Brain microvascular endothelial cell (primary cell): ENCODE results near the gene PDE4D.

Source experiments
- DNase-seq: peaks from one replicate; pipeline ENCODE4 v3.0.0-alpha.2; 2020
- H3K27ac ChIP-seq: fragments of 250-450 bp; sonication (Bioruptor Pico); 2 replicates; pipeline ENCODE4 v1.5.1; 2020; ENCODE audit warnings: mild to moderate bottlenecking, moderate library complexity
- H3K27me3 ChIP-seq: fragments of 250-450 bp; sonication (Bioruptor Pico); replicated peaks from 2 replicates; pipeline ENCODE4 v1.5.1; 2020; ENCODE audit warnings: mild to moderate bottlenecking
- H3K36me3 ChIP-seq: fragments of 250-450 bp; sonication (Bioruptor Pico); replicated peaks from 2 replicates; pipeline ENCODE4 v1.5.1; 2020; ENCODE audit warnings: mild to moderate bottlenecking
- H3K4me3 ChIP-seq: 2 replicates; pipeline ENCODE4 v1.5.1; 2011; ENCODE audit warnings: low read depth, mild to moderate bottlenecking, control low read depth, low read length, moderate library complexity
- CTCF ChIP-seq: IDR thresholded peaks from 2 replicates; pipeline ENCODE4 v1.5.1; 2011; ENCODE audit warnings: low read depth, mild to moderate bottlenecking, moderate library complexity, low read length, control low read depth, inconsistent platforms; ENCODE audit errors: missing control alignments
- in situ Hi-C: cut with HindIII; loops from 2 replicates; pipeline ENCODE4 v1.10.0; 2017; ENCODE audit warnings: low sequenced_read_pairs, low pct_ligation_motif_present

PDE4D gene

GRCh38 chr5:59245198-59245597 is 648.3 kb downstream of the PDE4D start:
- Histone ChIP-seq H3K36me3 (no peaks in the 10 kb centered on the region), H3K27ac (no peak overlapping the region), H3K27me3 (no peaks in the 10 kb centered on the region), H3K4me3 (no peak overlapping the region)
- no peak for DNase-seq
- no peak for TF ChIP-seq CTCF
- in situ Hi-C loops: no loop called here

GRCh38 chr5:59241552-59241951 is 652.0 kb downstream of the PDE4D start:
- no peak for TF ChIP-seq CTCF
- Histone ChIP-seq H3K36me3 (no peaks in the 10 kb centered on the region), H3K4me3 (no peak overlapping the region), H3K27me3 (no peaks in the 10 kb centered on the region), H3K27ac (no peak overlapping the region)
- DNase-seq: no peak
- in situ Hi-C loops: no loop called here

GRCh38 chr5:59241119-59241518 is 652.4 kb downstream of the PDE4D start:
- in situ Hi-C loops: no loop called here
- TF ChIP-seq CTCF: no peak
- H3K4me3 ChIP-seq: no peak overlapping the region
- no peak overlapping the region for H3K27ac ChIP-seq
- no peak for DNase-seq
- no peaks in the 10 kb centered on the region for H3K27me3 ChIP-seq
- no peaks in the 10 kb centered on the region for H3K36me3 ChIP-seq

- Histone ChIP-seq H3K36me3 (no peaks in the 10 kb centered on the region), H3K4me3 (no peak overlapping the region), H3K27ac (no peak overlapping the region), H3K27me3 (no peaks in the 10 kb centered on the region)
- DNase-seq: no peak
- in situ Hi-C loops: no loop called here
- TF ChIP-seq CTCF: no peak
Measured at GRCh38 chr5:59238126-59238902, 655.2 kb downstream of the PDE4D start.

- peak; percentile 29 for DNase-seq
Measured at GRCh38 chr5:59236986-59237385, 656.5 kb downstream of the PDE4D start.

More at GRCh38 chr5:59236986-59237385, 656.5 kb downstream of the PDE4D start:
- H3K27me3 ChIP-seq: no peaks in the 10 kb centered on the region
- H3K4me3 ChIP-seq: no peak overlapping the region
- peak overlapping the region; percentile 73 for H3K27ac ChIP-seq
- no peaks in the 10 kb centered on the region for H3K36me3 ChIP-seq
- in situ Hi-C loops: no loop called here
- TF ChIP-seq CTCF: no peak
